ENCODE data around the gene CACUL1.
A peak's percentile ranks its signal among the peaks of the same experiment; 100 is the strongest.
"Not testable (repeated sequence)": the region's sequence is repeated elsewhere in the genome, so short reads cannot be mapped to it uniquely, and the experiment has no call there.

Gene CACUL1

DNA sequence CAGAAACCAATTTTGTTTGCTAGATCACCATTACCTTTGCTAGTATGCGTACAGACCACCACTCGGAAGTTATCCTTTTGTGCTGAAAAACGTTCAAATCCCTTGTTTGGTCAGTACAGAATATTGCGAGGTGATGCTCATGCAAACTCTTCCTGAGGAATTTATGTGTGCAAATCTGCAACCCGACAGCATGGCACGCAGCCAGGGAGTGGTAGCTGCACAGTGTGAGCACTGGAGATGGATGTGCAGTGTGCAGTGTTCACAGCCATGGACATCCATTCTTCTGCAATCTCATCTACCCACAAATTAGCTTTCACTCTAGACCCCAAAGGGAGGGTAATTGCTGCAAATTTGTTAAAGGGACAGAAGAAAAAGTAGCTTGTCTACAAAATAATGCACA lies 72.2 kb downstream of the CACUL1 start:
- no peak for DNase-seq

DNA sequence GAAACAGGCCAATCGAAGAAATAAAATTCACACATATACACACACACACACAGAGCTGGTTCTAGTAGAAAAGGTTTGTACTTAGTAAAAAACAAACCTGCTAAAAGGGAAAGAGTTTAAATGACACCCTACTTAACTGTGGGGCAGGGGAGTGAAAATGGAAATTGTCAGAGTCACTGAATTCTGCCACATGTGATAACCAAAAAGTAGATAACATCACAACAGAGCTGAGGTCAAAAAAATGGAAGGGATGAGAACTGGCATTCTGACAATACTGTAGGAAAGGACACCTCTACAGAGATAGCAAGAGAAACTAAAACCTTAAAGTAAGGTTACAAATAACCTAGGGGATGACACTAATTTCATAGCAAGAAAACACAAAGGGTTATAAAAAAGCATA lies 74.6 kb downstream of the CACUL1 start:
- DNase-seq: no peak

DNA sequence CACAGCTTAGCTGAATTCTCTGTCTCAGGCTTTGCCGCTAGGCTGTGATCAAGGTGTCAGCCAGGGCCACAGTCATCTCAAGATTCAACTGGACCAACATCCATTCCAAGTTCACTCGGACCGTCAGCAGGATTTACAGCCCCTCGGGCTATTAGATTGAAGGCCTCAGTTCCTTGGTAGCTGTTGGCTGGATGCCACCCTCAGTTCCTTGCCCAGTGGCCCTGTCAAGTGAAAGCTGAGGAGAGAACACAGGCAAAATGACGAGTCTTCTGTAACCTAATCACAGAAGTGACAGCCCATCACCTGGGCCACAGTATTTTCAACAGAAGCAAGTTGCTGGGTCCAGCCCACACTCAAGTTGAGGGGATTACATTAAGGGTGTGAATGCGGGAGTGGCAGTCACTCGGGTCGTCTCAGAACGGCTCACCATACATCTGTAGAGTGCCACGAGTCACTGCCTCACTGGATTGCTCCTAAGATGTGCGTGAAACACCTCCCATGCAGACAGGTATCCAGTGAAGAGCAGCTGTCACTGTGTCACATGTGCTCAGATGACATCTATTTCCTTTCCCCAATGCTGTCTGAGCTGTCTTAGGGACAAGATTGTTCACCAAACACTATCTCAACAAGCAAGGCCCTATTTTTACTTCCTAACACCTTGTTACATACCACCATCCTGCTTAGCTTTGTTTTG lies 80.4 kb downstream of the CACUL1 start:
- no peak for DNase-seq

DNA sequence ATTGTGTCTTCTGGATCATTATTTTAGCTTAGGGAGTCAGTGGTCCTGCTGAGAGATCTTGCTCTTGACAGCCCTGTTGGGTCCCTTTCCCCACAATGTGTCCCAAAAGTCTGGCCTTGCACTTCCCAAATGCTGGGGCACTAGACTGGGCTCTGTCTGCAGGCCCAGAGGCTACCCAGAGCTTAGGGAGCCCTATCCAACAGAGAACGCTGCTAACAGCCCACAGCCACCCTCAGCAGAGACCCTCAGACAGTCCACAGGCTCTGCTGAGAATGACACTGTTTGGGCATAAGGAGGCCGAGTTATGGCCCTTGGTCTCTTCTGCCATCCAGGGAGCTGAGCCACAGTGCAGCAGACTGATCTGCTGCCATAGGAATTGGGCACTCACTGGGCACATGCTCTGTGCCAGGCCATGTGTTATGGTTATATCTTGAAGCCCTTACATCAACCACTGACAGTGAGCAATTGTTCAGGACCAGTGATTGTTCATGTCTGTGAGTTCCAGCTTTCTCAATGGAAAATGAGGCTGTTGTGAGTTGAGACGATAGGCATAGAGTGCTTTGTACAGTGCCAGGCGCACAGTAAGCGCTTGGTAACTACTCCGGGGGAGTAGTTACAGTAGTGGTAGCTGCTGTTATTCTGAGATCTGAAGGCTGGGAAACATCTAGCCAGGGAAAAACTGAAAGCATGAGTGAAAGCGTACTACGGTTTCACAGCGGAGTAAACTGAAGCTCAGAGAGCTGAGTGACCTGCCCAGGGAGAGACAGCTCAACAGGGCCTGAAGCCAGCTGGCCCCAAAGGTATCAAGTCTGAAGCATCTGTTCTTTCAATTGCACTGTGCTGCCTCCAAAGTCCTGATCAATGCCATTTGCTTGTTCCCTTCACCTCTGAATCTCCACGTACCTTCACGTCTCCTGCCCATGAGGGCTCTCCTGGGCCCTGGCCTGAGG lies 81.7 kb downstream of the CACUL1 start:
- DNase-seq: no peak

DNA sequence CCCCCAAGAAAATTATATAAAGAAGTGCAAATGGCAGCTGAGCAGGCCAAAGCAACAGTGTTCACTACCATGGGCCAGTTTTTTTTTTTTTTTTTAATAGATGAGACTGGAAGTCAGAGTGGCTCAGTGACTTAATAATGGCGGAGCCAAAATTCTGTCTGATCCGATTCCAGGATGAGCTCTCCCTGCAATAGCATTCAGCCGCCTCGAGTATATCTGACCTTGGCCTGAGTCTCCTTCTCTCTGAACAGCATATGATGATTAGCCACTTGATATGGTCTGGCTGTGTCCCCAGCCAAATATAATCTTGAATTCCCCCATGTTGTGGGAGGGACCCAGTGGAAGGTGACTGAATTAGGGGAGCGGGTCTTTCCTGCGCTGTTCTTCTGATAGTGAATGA lies 82.6 kb downstream of the CACUL1 start:
- DNase-seq: no peak

DNA sequence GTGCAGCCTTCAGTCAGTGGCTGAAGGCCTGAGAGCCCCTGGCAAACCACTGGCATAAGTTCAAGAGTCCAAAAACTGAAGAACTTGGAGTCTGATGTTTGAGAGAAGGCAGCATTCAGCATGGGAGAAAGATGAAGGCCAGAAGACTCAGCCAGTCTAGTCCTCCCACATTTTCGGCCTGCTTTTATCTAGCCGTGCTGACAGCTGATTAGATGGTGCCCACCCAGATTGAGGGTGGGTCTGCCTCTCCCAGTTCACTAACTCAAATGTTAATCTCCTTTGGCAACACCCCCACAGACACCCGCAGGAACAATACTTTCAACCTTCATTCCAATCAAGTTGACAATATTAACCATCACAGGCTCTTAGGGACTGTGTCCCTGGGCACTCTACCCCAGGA lies 83.5 kb downstream of the CACUL1 start:
- DNase-seq: not testable (repeated sequence)

DNA sequence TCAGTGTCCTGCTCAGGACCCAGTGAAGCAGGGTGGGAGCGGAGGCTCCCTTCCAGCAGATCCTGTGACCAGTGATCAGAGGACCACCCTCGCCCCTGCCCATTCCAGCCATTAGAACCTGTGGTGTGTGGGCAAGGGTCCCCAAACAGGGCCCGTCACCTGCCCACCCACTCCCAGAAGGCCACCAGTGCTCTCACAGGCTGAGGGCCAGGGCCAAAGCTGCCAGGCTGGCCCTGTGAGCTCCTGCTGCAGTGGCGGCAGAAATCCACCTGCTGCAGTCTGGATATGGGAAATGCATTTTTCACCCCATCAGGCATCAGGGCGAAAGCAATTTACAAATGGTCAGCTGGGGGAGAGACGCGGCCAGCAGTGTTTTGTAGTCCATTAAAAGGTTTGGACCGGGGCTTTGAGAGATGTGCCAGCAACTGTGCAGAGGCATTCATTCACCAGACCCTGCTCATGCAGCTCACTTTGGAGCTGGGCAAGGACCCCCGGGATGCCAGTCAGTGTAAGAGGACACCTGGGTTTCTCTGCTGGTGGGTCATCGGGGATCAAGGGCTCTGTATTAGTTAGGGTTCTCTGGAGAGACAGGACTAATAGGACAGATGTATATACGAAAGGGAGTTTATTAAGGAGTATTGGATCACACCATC lies 84.2 kb downstream of the CACUL1 start:
- no peak for DNase-seq

DNA sequence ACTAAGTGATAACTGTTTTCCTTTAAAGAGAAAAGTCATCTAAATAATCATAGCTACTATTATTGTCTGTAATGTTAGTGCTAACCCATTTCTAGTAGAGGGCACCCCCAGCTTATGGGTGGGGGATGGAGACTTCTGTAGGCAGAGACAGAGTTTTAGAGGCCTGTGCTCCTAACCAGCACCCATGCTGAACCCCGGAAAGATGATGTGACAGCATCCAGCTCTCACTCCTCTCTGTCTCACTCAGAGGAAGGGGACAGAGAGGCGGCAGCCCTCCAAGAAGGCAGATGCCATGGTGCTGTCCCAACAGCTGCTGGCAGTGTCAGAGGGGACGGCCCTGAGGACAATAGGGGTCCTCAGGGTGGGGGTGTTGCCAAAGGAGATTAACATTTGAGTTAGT lies 84.9 kb downstream of the CACUL1 start:
- no peak for DNase-seq

DNA sequence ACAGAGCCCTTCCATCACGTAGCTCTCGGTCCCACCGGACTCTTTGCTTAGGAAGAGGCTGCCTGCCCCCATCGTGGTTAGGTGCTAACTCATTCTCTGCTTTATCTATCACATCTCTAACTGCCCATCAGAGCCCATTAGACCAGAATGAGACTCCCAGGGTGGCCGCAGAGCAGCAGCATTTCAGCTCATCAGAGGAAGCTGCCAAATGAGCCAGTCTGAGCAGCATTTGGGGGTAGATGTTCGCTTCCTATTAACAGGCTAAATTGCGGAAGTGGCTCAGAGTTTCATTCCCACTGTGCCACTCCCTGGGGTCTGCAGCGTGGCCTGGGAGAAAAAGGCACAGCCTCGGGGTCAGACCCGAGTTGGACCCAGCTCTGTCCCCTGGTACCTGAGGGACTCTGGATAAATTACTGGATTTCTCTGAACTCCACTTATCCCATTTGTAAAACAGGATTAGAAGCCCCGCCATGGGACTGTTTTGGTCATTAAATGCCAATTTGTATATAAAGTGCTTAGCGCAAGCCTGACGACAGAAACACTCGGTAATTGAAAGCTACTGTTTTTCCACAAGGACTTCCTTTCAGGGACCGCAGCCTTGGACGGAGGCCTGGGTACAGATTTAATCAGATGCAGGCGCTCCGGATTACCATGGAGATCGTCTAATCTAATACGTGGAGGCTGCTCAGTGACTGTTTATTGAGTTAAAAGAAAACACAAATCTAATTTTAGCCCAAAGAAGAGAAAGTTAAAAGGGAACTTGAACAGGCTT lies 85.6 kb downstream of the CACUL1 start:
- DNase-seq: peak; percentile 14

DNA sequence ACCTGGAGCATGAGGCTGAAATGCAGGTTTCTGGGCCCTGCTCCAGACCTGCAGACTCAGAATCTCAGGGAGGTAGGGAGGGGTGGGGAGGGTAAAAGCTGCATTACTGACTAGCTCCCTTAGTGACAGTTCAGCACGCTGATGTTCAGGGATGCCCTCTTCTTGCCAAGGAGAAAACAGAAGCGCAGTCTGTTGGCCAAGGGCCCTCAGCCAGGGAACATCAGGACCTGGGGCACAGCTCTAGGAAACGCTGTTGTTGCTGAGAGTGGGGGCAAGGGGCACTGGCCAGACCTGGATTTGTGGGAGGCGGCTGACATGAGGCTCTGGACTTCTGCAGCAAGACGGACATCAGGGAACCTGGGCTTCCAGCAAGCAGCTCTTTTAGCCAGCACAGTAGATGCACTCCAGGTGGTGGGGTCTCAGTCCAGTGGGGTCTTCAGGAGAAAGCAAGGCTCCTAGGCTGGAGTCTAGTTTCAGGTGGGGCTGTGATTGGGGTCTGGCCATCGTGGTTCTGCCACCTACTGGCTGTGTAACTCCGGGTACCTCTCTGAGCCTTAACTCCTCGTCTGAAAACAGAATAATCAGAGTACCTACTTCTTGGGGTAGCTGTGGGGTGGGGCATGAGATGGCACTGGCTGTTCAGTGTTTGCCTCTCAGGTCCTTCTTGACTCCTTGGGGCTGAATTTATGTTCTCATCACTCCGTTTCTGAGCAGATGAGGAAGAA lies 86.4 kb downstream of the CACUL1 start:
- DNase-seq: no peak

DNA sequence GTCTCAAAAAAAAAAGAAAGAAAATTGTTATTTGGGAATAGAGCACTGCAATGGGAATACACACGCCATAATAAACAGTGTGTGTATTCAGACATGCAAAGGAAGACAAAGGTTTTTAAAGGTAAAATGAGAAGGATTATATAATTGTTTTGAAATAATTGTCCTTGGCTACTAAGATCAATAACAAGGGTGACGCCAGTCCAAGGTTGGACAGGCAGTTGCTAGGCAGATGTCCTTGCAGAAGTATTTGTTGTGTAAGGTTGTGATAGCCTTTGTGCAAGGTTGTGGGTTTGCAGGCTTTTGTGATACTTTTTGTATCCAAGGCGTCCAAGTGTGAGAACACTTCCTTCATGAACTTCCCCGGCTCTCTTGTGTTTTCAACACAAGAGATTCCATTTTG lies 87.0 kb downstream of the CACUL1 start:
- no peak for DNase-seq

DNA sequence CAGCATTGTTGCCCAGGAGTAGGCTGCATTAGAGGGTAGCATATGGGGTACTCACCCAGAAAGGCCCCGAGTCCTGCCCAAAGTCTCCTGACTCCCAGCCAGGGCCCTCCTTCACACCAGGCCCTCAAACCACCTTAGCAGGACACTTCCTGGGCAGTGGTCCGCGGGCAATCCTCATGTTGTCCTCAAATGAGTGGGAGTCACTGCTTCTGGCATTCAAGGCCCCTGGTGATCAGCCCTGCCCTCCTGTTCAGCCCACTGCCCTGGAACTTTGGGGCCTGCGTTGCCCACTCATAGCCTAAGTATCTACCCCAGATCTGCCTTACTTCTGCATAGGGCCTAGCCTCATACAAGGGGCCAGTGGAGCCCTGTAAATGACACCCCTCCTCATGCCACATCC lies 88.4 kb downstream of the CACUL1 start:
- DNase-seq: no peak

DNA sequence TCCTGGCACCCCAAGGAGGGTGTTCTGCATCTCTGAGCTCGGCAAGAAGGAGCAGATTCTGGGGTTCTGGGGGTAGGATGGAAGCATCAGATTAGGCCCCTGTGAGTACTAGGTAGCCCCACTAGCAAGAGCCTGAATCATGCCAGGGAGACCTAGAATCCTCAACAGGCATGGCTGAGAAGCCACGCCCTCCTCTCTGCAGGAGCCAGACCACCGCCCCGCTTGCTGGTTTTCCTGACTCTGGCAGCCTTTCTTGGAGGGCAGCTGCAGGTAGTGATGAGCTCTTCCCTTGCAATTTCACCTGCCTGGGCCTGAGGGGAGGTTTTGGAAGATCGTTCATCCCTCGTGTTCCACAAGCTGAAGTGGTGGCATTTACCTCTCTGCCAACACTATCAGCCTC lies 90.4 kb downstream of the CACUL1 start:
- no peak for DNase-seq

DNA sequence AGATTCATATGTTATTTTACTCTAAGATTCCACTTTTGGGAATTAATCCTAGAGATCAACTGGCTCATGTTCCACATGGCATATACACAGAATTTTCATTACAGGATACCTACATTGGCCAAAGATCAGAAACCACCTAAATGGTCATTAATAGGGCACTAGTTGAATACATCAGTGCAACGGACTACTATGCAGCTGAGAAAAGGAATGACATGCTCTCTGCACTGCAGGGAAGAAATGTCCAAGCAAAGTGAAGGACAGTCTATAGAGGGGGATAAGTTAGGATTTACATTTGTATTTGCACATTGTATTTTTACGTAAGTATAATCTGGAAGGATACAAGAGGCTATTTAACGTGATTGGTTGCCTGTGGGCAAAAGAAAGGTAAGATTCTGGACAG lies 91.6 kb downstream of the CACUL1 start:
- DNase-seq: no peak

DNA sequence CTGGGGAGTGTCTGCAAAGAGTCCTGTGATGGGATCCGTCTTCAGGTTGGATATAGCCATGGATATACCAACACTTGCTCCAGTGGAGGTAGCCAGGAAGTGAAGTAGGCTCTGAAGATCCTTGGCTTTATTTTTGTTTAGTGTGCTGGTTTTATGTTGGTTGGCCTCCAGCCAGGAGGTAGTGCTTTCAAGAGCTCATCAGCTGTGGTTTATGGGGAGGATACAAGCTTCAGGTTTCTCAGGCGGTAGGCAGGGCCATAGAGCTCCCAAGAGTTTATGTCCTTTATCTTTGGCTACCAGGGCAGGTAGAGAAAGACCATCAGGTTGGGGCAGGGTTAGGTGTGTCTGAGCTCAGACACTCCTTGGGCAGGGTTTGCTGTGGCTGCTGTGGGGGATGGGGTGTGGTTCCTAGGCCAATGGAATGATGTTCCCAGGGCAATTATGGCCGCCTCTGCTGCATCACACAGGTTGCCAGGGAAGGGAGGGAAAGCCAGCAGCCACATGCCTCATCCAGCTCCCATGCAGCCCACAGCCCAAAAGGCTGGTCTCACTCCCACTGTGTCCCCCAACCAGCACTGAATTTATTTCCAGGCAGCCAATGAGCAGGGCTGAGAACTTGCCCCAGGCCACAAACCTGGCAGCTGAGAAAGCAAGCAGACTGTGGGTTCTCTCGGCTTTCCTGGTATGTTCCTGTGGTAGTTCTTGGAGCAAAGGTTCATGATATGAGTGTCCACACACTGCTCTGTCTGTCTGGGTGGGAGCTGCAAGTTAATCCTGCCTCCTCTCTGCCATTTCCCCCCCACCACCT lies 92.3 kb downstream of the CACUL1 start:
- no peak for DNase-seq

DNA sequence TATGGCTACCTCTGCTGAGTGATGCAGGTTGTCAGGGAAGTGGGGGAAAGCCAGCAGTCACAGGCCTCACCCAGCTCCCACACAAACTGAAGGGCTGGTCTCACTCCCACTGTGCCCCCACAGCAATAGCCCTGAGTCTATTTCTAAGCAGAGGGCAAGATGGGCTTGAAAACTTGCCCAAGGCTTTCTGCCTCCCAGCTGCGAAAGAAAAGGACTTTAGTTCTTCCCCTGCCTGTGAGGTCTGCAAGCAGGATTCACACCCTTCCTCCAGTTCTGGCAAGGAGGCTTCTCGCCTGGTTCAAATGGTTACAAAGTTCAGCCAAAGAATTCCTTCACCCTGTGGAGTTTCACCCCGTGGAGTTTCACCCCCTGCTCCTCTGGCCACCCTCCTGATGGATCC lies 96.0 kb downstream of the CACUL1 start:
- no peak for DNase-seq

DNA sequence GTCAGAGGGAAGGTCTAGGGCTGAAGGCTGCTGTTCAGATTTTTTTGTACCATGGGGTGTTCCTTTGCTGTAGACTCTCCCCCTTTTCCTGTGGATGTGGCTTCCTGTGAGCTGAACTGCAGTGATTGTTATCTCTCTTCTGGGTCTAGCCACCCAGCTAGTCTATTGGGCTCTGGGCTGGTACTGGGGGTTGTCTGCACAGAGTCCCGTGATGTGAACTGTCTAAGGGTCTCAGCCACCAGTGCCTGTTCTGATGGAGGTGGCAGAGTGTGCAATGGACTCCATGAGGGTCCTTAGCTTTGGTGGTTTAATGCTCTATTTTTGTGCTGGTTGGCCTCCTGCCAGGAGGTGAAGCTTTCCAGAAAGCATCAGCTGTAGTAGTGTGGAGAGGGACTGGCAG lies 96.6 kb downstream of the CACUL1 start:
- not testable (repeated sequence) for DNase-seq

DNA sequence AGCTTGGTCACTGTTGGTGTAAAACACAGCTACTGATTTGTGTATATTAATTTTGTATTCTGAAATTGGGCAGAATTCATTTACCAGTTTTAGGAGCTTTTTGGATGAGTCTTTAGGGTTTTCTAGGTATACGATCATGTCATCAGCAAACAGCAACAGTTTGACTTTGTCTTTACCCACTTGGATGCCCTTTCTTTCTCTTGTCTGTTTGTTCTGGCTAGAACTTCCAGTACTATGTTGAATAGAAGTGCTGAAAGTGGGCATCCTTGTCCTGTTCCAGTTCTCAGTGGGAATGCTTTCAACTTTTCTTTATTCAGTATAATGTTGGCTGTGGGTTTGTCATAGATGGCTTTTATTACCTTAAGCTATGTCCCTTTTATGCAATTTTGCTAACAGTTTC lies 109.5 kb downstream of the CACUL1 start:
- DNase-seq: not testable (repeated sequence)

DNA sequence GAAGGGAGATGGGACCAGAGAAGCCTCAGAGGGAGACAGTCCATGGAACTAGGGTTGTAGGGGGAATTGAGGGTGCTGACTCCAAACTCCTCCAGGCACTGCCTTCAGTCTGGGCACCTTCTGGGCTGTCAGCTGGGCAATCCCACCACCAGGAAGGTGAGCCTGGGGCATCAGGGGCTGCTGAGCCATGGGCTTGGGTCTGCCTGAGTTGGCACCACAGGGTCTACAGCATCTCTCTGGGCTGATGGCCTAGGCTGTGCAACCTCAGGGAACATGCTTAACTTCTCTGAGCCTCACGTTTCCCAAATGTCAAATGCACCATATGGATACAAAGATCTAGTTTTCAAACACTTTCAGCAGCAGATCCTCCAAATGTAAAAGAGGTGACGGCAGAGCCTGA lies 112.5 kb downstream of the CACUL1 start:
- DNase-seq: no peak

DNA sequence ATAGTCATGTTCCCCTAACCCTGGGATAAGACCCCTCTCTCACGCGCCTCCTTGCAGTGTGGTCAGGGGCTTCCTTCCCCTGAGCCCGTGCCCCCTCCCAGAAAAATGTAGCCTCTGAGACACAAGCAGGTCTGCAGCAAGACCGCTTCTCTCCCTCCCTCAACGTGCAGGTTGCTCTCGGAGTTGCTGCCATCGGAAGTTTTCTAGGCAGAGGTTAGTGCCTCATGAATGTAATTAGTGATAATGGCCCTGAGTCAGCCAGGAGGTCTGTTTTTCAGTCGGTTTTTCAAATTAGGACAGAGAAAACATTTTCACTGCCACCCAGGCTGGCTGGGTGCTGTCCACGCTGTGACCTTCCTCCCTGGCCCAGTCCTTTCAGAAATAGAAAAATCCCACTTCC lies 116.1 kb downstream of the CACUL1 start:
- no peak for DNase-seq

DNA sequence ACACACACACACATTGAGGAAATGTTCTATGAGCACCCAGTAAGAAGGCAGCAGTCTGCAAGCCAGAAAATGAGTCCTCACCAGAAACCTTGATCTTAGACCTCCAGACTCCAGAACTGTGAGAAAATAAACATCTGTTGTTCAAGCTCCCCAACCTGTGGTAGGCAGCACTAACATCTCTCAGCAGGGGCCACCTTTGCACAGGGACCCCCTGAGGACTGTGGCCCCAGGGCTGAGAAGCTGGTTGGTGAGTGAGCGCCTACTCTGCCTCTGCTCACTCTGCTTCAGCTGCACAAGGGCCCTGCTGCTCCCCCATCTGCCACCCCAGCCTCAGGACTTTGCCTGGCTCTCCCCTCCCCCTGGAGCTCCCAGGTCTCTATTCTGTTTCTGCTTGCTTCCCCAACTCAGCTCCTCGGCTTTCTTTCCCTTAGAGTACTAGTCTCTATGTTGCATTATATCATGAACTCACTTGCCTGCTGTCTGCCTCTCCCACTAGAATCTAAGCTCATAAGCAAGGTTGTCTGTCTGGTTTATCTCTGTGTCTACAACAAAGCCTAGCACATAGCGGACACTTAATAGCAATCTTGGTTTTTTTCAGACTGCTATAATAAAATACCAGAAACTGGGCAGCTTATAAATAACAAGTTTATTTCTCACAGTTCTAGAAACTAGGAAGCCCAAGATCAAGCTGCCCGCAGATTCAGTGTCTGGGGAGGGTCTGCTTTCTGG lies 118.9 kb downstream of the CACUL1 start:
- no peak for DNase-seq

Measured in EL (cell line).